ENCODE results near the gene TIMMDC1.

Gene TIMMDC1

GRCh38 chr3:119492128-119492527 is 6.2 kb upstream of the TIMMDC1 start:
- in situ Hi-C loops (cut with MboI; ENCODE audit: low pct_unique_long_range_greater_than_20kb, low sequenced_read_pairs, unreplicated experiment): no loop called here
- TF ChIP-seq CTCF (IDR thresholded peaks at IDR 0.05; ENCODE audit: extremely low read depth, insufficient read depth, missing control alignments): no peak

GRCh38 chr3:119492810-119493209 is 5.5 kb upstream of the TIMMDC1 start:
- in situ Hi-C loops (cut with MboI; ENCODE audit: low pct_unique_long_range_greater_than_20kb, low sequenced_read_pairs, unreplicated experiment): no loop called here
- TF ChIP-seq CTCF (IDR thresholded peaks at IDR 0.05; ENCODE audit: extremely low read depth, insufficient read depth, missing control alignments): no peak
- no peak for DNase-seq (ENCODE audit: low spot score)

More at GRCh38 chr3:119492128-119492527, 6.2 kb upstream of the TIMMDC1 start:
- DNase-seq (ENCODE audit: low spot score): no peak

- DNase-seq (ENCODE audit: low spot score): no peak
- no peak for TF ChIP-seq CTCF (IDR thresholded peaks at IDR 0.05; ENCODE audit: extremely low read depth, insufficient read depth, missing control alignments)
- in situ Hi-C loops (cut with MboI; ENCODE audit: low pct_unique_long_range_greater_than_20kb, low sequenced_read_pairs, unreplicated experiment): no loop called here
These were observed 3.8 kb upstream of the TIMMDC1 start for GRCh38 chr3:119494597-119494996.

- DNase-seq (ENCODE audit: low spot score): no peak
- no peak for TF ChIP-seq CTCF (IDR thresholded peaks at IDR 0.05; ENCODE audit: extremely low read depth, insufficient read depth, missing control alignments)
- in situ Hi-C loops (cut with MboI; ENCODE audit: low pct_unique_long_range_greater_than_20kb, low sequenced_read_pairs, unreplicated experiment): no loop called here
These were observed 544 bp upstream of the TIMMDC1 start for GRCh38 chr3:119497820-119498185.

- TF ChIP-seq CTCF (IDR thresholded peaks at IDR 0.05; ENCODE audit: extremely low read depth, insufficient read depth, missing control alignments): no peak
- in situ Hi-C loops (cut with MboI; ENCODE audit: low pct_unique_long_range_greater_than_20kb, low sequenced_read_pairs, unreplicated experiment): no loop called here
- DNase-seq (ENCODE audit: low spot score): no peak
These were observed 1.9 kb downstream of the TIMMDC1 start for GRCh38 chr3:119500265-119500664.

GRCh38 chr3:119500901-119501300 is 2.6 kb downstream of the TIMMDC1 start:
- no peak for TF ChIP-seq CTCF (IDR thresholded peaks at IDR 0.05; ENCODE audit: extremely low read depth, insufficient read depth, missing control alignments)
- in situ Hi-C loops (cut with MboI; ENCODE audit: low pct_unique_long_range_greater_than_20kb, low sequenced_read_pairs, unreplicated experiment): no loop called here
- no peak for DNase-seq (ENCODE audit: low spot score)

- no peak for TF ChIP-seq CTCF (IDR thresholded peaks at IDR 0.05; ENCODE audit: extremely low read depth, insufficient read depth, missing control alignments)
- DNase-seq (ENCODE audit: low spot score): no peak
- in situ Hi-C loops (cut with MboI; ENCODE audit: low pct_unique_long_range_greater_than_20kb, low sequenced_read_pairs, unreplicated experiment): no loop called here
These were observed 8.3 kb downstream of the TIMMDC1 start for GRCh38 chr3:119506631-119507030.

Measured in GM13977 (cell line).